WTC11 (cell line): Measurements from ENCODE around the gene PKNOX1. TPM values are rescaled to one million over a fixed set of nuclear protein-coding genes. Genes with fewer than 3 reads are reported as not detected.
"Not testable (repeated sequence)": the region's sequence is repeated elsewhere in the genome, so short reads cannot be mapped to it uniquely, and the experiment has no call there.

Source experiments
- ATAC-seq: fragments of 200-7000 bp; cut with Tn5 transposase; 2 replicates; pipeline ENCODE4 v1.10.0; 2021; ENCODE audit warnings: mild to moderate bottlenecking, moderate library complexity
- CTCF ChIA-PET: fragments of 300-600 bp; sonication (Branson Sonifier 250); formaldehyde crosslinking; loops from one replicate; lab custom pipeline; 2021; ENCODE audit warnings: antibody characterized with exemption; lab: Charles Lee
- POLR2A ChIA-PET: fragments of 350-600 bp; sonication (Branson Sonifier 250); formaldehyde crosslinking; loops from one replicate; lab custom pipeline; 2021; ENCODE audit warnings: antibody characterized with exemption; lab: Charles Lee
- DNase-seq: peaks from one replicate; pipeline ENCODE4 v3.0.0; 2021; ENCODE audit warnings: low spot score
- H3K27ac Mint-ChIP-seq: 2 replicates; pipeline ENCODE4 v1.8.0; 2021; ENCODE audit warnings: mixed read lengths
- H3K27me3 Mint-ChIP-seq: 2 replicates; pipeline ENCODE4 v1.8.0; 2021; ENCODE audit warnings: low read depth, mild to moderate bottlenecking, moderate library complexity, mixed read lengths
- H3K36me3 Mint-ChIP-seq: 2 replicates; pipeline ENCODE4 v1.8.0; 2021; ENCODE audit warnings: mixed read lengths
- H3K4me1 Mint-ChIP-seq: 2 replicates; pipeline ENCODE4 v1.8.0; 2022; ENCODE audit warnings: mixed read lengths
- H3K4me3 Mint-ChIP-seq: 2 replicates; pipeline ENCODE4 v1.8.0; 2021; ENCODE audit warnings: mild to moderate bottlenecking, moderate library complexity, mixed read lengths
- H3K9me3 Mint-ChIP-seq: 2 replicates; pipeline ENCODE4 v1.8.0; 2021; ENCODE audit warnings: mixed read lengths
- microRNA-seq: library from miRNA; unstranded; fragments of <30 nt; microRNA quantifications from one replicate; pipeline ENCODE4 v1.2.0, GENCODE V29; 2022; ENCODE audit warnings: borderline number of aligned reads
- total RNA-seq: library from RNA; stranded (reverse); gene quantifications from 3 replicates; pipeline ENCODE4 v1.2.3, GENCODE V29; 2021

Gene PKNOX1
- total RNA-seq, 1 experiment from 2014 or later: 23.0 TPM

GRCh38 chr21:43082587-43083300, 108.4 kb downstream of the PKNOX1 start:
- H3K4me3 Mint-ChIP-seq, ATAC-seq, DNase-seq, POLR2A ChIA-PET, H3K4me1 Mint-ChIP-seq, H3K9me3 Mint-ChIP-seq, H3K27me3 Mint-ChIP-seq, H3K27ac Mint-ChIP-seq, H3K36me3 Mint-ChIP-seq, CTCF ChIA-PET: not testable (repeated sequence)

Small RNAs within 50 kb of the gene (microRNA-seq; reads per million reads assigned to microRNA genes)
- not detected for gene MIR5692B

Other genes starting within 250 kb of the PKNOX1 start
- 41.5 to 42.6 TPM (median 42.2 TPM) in 3 replicates for gene WDR4, start 95.0 kb upstream of the PKNOX1 start, total RNA-seq
- gene NDUFV3, start 81.3 kb upstream of the PKNOX1 start, total RNA-seq: 28.5 to 32.6 TPM (median 30.9 TPM) in 3 replicates
- 14.7 to 26.6 TPM (median 26.1 TPM) in 3 replicates for gene ERVH48-1, start 48.9 kb upstream of the PKNOX1 start, total RNA-seq
- gene CBS, start 101.3 kb downstream of the PKNOX1 start, total RNA-seq: 582 to 844 TPM (median 591 TPM) in 3 replicates
- gene U2AF1, start 133.0 kb downstream of the PKNOX1 start, total RNA-seq: 35.6 to 41.2 TPM (median 40.6 TPM) in 3 replicates
- gene CRYAA, start 194.4 kb downstream of the PKNOX1 start, total RNA-seq: not detected in 3 replicates